Vagina (tissue), 2 donors: ENCODE data around the gene RPSA. TPM values are rescaled to one million over a fixed set of nuclear protein-coding genes. Genes with fewer than 3 reads are reported as not detected.
"Not testable (repeated sequence)": the region's sequence is repeated elsewhere in the genome, so short reads cannot be mapped to it uniquely, and the experiment has no call there.

Source experiments
- DNase-seq, 2 donors: peaks; one replicate each; pipeline ENCODE4 v3.0.0-alpha.2; 2017; ENCODE audit errors: extremely low spot score in 2 of 2
- H3K27ac ChIP-seq: fragments of 200-600 bp; sonication (generic); one replicate; pipeline ENCODE4 v1.5.1; 2019
- H3K27me3 ChIP-seq: fragments of 200-600 bp; sonication (generic); one replicate; pipeline ENCODE4 v1.5.1; 2019
- H3K36me3 ChIP-seq, 2 donors: fragments of 200-600 bp; sonication (generic); one replicate each; pipeline ENCODE4 v1.5.1; 2017 to 2019
- H3K4me1 ChIP-seq: fragments of 200-600 bp; sonication (generic); one replicate; pipeline ENCODE4 v1.5.1; 2019
- H3K4me3 ChIP-seq, 2 donors: fragments of 200-600 bp; sonication (generic); 1 replicate in 1 of 2; 2 replicates in 1 of 2; pipeline ENCODE4 v1.5.1; 2016 to 2019
- H3K9me3 ChIP-seq: fragments of 200-600 bp; sonication (generic); one replicate; pipeline ENCODE4 v1.5.1; 2019
- POLR2A ChIP-seq, 2 donors: fragments of 450-650 bp; IDR thresholded peaks; one replicate each; pipeline ENCODE4 v1.6.1; 2017; ENCODE audit warnings: antibody characterized with exemption in 2 of 2, mild to moderate bottlenecking in 2 of 2, moderate library complexity in 2 of 2
- POLR2AphosphoS5 ChIP-seq, 2 donors: sonication (generic); formaldehyde crosslinking; IDR thresholded peaks; one replicate each; pipeline ENCODE4 v1.9.0; 2017; ENCODE audit warnings: antibody characterized with exemption in 2 of 2, mild to moderate bottlenecking in 2 of 2, low read depth in 1 of 2; ENCODE audit not compliant: insufficient read depth in 1 of 2
- intact Hi-C: fragments of 100-400 bp; cut with DNase I; formaldehyde crosslinking; loops from one replicate; pipeline ENCODE4 v1.15.1; 2023
- small RNA-seq: library from RNA; depleted of rRNA; stranded (forward); fragments of <200 nt; gene quantifications from one replicate; pipeline ENCODE3, GENCODE V24; 2016
- total RNA-seq: library from RNA; depleted of rRNA; stranded (reverse); fragments of >200 nt; gene quantifications from one replicate; pipeline ENCODE4 v1.2.3, GENCODE V29; 2016
- TF ChIP-seq, protein P1 (sequence below), 3 experiments: fragments of 450-650 bp in 2 of 3; fragments of 200-600 bp in 1 of 3; sonication (generic) in 1 of 3; IDR thresholded peaks; one replicate each; pipeline ENCODE4 v1.5.1; 2017 to 2019; ENCODE audit warnings: antibody characterized with exemption in 3 of 3, mild to moderate bottlenecking in 2 of 3, moderate library complexity in 2 of 3

The RPSA gene
- total RNA-seq, 1 donor from 2014 or later = 1,049 TPM

DNA sequence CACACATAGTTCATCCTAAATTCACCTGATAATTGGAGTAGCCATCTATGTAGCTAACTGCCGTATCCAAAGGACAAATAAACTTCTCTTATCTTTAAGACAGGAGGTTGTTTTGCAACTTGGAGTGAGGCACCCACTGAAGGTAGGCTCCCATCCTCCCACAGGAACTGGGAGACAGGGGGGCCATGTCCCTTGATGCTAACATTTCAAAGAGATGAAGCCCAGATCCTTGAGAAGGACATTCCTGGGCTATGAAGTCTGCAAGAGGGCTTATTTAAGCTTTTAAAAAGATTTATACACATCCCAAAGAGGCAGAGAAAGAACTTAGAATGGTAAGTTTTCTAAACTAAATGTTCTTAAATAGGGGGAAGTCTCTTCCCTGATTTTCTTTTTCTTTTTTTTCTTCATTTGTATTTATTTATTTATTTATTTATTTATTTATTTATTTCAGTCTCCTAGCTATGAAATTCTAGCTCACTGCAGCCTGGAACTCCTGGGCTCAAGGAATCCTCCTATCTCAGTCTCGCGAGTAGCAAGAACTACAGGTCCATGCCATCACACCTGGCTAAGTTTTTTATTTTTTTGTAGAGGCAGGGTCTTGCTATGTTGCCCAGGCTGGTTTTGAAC, 48.2 kb downstream of the RPSA start:
- Histone ChIP-seq H3K4me3 (no peak overlapping the region), H3K9me3 (no peaks in the 10 kb centered on the region), H3K27me3 (no peaks in the 10 kb centered on the region), H3K4me1 (no peaks in the 10 kb centered on the region), H3K36me3 (no peaks in the 10 kb centered on the region), H3K27ac (no peak overlapping the region)
- TF ChIP-seq, protein P1, sequence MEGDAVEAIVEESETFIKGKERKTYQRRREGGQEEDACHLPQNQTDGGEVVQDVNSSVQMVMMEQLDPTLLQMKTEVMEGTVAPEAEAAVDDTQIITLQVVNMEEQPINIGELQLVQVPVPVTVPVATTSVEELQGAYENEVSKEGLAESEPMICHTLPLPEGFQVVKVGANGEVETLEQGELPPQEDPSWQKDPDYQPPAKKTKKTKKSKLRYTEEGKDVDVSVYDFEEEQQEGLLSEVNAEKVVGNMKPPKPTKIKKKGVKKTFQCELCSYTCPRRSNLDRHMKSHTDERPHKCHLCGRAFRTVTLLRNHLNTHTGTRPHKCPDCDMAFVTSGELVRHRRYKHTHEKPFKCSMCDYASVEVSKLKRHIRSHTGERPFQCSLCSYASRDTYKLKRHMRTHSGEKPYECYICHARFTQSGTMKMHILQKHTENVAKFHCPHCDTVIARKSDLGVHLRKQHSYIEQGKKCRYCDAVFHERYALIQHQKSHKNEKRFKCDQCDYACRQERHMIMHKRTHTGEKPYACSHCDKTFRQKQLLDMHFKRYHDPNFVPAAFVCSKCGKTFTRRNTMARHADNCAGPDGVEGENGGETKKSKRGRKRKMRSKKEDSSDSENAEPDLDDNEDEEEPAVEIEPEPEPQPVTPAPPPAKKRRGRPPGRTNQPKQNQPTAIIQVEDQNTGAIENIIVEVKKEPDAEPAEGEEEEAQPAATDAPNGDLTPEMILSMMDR (IDR thresholded peaks at IDR 0.05) = no peak
- TF ChIP-seq POLR2A (IDR thresholded peaks at IDR 0.05) = no peak
- no peak for TF ChIP-seq POLR2AphosphoS5 (IDR thresholded peaks at IDR 0.05; ENCODE audit: insufficient read depth in 1 of 2, low read depth in 1 of 2)
- no peak for DNase-seq
- intact Hi-C loops = no loop called here

DNA sequence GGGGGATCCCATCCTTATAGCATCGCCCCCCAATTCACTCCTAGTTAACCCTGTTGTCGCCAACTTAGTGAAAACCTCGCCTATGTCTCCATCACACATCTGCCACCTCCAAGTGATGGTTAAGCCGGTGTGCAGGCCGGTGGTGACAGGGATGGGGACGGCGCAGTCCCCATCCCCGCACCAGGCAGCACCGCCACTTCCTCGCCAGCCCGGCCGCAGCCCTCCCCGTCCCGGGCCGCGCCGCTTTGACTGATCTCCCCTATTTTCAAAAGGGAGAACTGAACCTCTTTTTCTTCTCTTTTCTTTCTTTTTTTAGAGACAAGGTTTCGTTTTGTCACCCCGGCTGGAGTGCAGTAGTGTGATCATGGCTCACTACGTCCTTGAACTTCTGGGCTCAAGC, 49.6 kb downstream of the RPSA start:
- TF ChIP-seq, protein P1 (IDR thresholded peaks at IDR 0.05) = no peak
- TF ChIP-seq POLR2A (IDR thresholded peaks at IDR 0.05) = no peak
- no peak for TF ChIP-seq POLR2AphosphoS5 (IDR thresholded peaks at IDR 0.05; ENCODE audit: insufficient read depth in 1 of 2, low read depth in 1 of 2)
- H3K9me3 ChIP-seq = no peaks in the 10 kb centered on the region
- no peaks in the 10 kb centered on the region for H3K4me1 ChIP-seq
- no peaks in the 10 kb centered on the region for H3K27me3 ChIP-seq
- no peak overlapping the region for H3K27ac ChIP-seq
- no peak for DNase-seq
- intact Hi-C loops = no loop called here
- no peak overlapping the region for H3K4me3 ChIP-seq
- no peaks in the 10 kb centered on the region for H3K36me3 ChIP-seq

DNA sequence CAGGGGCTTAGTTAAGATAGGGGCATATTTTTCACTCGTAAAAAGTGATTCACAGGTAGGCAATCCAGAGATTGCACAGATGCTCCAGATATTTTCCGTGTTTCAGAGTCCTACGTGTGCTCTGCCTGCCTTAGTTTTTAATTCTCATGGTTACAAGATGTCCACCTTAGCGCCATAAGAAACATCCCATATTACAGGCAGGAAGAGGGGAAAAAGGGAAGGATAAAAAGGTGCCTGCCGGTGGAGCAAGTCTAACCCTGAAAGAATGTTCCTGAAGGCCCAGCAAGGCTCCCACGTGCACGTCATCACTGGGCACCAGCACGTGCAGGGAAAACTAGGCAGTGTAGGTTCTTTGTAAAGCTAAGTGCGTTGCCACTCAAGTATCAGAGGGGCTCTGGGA, 50.8 kb downstream of the RPSA start:
- H3K27ac ChIP-seq = no peak overlapping the region
- no peaks in the 10 kb centered on the region for H3K27me3 ChIP-seq
- no peaks in the 10 kb centered on the region for H3K36me3 ChIP-seq
- H3K4me1 ChIP-seq = no peaks in the 10 kb centered on the region
- DNase-seq = no peak
- intact Hi-C loops = no loop called here
- no peaks in the 10 kb centered on the region for H3K9me3 ChIP-seq
- TF ChIP-seq POLR2A (IDR thresholded peaks at IDR 0.05) = no peak
- TF ChIP-seq, protein P1 (IDR thresholded peaks at IDR 0.05) = no peak
- no peak for TF ChIP-seq POLR2AphosphoS5 (IDR thresholded peaks at IDR 0.05; ENCODE audit: insufficient read depth in 1 of 2, low read depth in 1 of 2)
- H3K4me3 ChIP-seq = no peak overlapping the region

DNA sequence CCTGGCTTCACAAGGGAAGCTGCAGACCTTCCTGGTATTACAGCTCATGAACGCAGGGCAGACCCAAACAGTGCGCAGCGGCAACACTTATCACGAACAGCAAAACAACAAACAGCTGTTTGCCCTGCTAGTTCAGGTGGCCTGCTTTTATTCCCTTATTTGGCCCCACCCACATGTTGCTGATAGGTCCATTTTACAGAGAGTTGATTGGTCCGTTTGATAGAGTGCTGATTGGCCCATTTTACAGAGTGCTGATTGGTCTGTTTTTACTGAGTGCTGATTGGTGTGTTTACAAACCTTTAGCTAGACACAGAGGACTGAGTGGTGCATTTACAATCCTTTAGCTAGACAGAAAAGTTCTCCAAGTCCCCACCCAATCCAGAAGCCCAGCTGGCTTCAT, 52.1 kb downstream of the RPSA start:
- H3K4me1 ChIP-seq, H3K9me3 ChIP-seq, DNase-seq, H3K36me3 ChIP-seq, intact Hi-C loops, H3K27ac ChIP-seq, H3K4me3 ChIP-seq, H3K27me3 ChIP-seq: not testable (repeated sequence)

DNA sequence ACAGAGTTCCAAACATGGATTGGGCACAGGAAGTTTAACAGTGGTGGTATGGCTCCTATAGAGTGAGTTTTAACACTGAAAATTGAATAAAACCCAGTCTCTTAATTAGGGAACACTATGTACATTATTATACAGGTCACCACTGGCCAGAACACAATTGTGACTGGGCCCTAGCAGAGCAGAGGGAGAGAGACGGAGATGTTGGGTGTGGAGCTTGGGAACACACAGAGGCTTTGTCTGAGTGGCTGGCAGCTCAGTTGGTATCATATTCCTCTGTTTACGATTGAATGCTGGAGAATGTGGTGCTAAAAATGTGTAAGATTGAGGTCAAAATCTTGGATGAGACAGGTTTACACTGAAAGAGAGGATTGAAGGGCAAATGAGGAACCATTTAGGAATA, 54.2 kb downstream of the RPSA start:
- no peak for TF ChIP-seq POLR2A (IDR thresholded peaks at IDR 0.05)
- TF ChIP-seq, protein P1 (IDR thresholded peaks at IDR 0.05) = no peak
- no peak for TF ChIP-seq POLR2AphosphoS5 (IDR thresholded peaks at IDR 0.05; ENCODE audit: insufficient read depth in 1 of 2, low read depth in 1 of 2)
- no peak for DNase-seq
- intact Hi-C loops = no loop called here
- no peaks in the 10 kb centered on the region for H3K27me3 ChIP-seq
- H3K4me1 ChIP-seq = no peaks in the 10 kb centered on the region
- H3K9me3 ChIP-seq = no peaks in the 10 kb centered on the region
- H3K36me3 ChIP-seq = no peaks in the 10 kb centered on the region
- H3K4me3 ChIP-seq = no peak overlapping the region
- no peak overlapping the region for H3K27ac ChIP-seq

Small RNAs within 50 kb of the gene (small RNA-seq; reads per million reads assigned to genes)
- gene SNORA6 = not detected
- not detected for gene SNORA62

Other genes starting within 250 kb of the RPSA start
- not detected for gene XIRP1, start 214.1 kb upstream of the RPSA start, total RNA-seq
- not detected for gene CX3CR1, start 126.7 kb upstream of the RPSA start, total RNA-seq
- gene CCR8, start 77.0 kb upstream of the RPSA start, total RNA-seq = not detected
- gene SLC25A38, start 23.4 kb upstream of the RPSA start, total RNA-seq = 20.6 TPM
- not detected for gene MOBP, start 61.0 kb downstream of the RPSA start, total RNA-seq